Smooth muscle cell (in vitro differentiated cells): ENCODE data around the gene NETO2. TPM values are rescaled to one million over a fixed set of nuclear protein-coding genes. Genes with fewer than 3 reads are reported as not detected.

Experiments
- DNase-seq: peaks from one replicate; lab custom pipeline; 2025; ENCODE audit not compliant: unreplicated experiment; lab: John Stamatoyannopoulos, UW
- H2AFZ ChIP-seq: fragments of 200-600 bp; sonication (generic); 2 replicates; pipeline ENCODE4 v1.6.0; 2016; ENCODE audit warnings: antibody characterized with exemption, low read depth, mild to moderate bottlenecking
- H3F3A ChIP-seq: fragments of 200-600 bp; sonication (generic); 2 replicates; pipeline ENCODE4 v1.6.0; 2017; ENCODE audit warnings: antibody characterized with exemption, low read depth
- H3K27ac ChIP-seq: fragments of 200-600 bp; sonication (generic); 2 replicates; pipeline ENCODE4 v1.5.1; 2016; ENCODE audit warnings: low read depth, mild to moderate bottlenecking
- H3K27me3 ChIP-seq: fragments of 200-600 bp; sonication (generic); 2 replicates; pipeline ENCODE4 v1.6.1; 2016; ENCODE audit warnings: low read depth, mild to moderate bottlenecking
- H3K36me3 ChIP-seq: fragments of 200-600 bp; sonication (generic); 2 replicates; pipeline ENCODE4 v1.5.1; 2016; ENCODE audit warnings: low read depth
- H3K4me1 ChIP-seq: fragments of 200-600 bp; sonication (generic); 2 replicates; pipeline ENCODE4 v1.5.1; 2016; ENCODE audit warnings: low read depth
- H3K4me2 ChIP-seq: fragments of 200-600 bp; sonication (generic); 2 replicates; pipeline ENCODE4 v1.6.0; 2016; ENCODE audit warnings: mild to moderate bottlenecking
- H3K4me3 ChIP-seq: fragments of 200-600 bp; sonication (generic); 2 replicates; pipeline ENCODE4 v1.5.1; 2016; ENCODE audit warnings: mild to moderate bottlenecking
- H3K79me2 ChIP-seq: fragments of 200-600 bp; sonication (generic); 2 replicates; pipeline ENCODE4 v1.6.0; 2016; ENCODE audit warnings: low read depth, mild to moderate bottlenecking
- H3K9ac ChIP-seq: fragments of 200-600 bp; sonication (generic); 2 replicates; pipeline ENCODE4 v1.6.0; 2016; ENCODE audit warnings: low read depth
- H3K9me3 ChIP-seq: fragments of 200-600 bp; sonication (generic); replicated peaks from 2 replicates; pipeline ENCODE4 v1.5.1; 2016; ENCODE audit warnings: low read depth
- H4K20me1 ChIP-seq: fragments of 200-600 bp; sonication (generic); 2 replicates; pipeline ENCODE4 v1.6.0; 2016; ENCODE audit warnings: low read depth
- CTCF ChIP-seq: fragments of 200-600 bp; sonication (generic); IDR thresholded peaks from 2 replicates; pipeline ENCODE4 v1.5.1; 2017; ENCODE audit warnings: borderline replicate concordance, mild to moderate bottlenecking, antibody characterized with exemption; ENCODE audit not compliant: insufficient read depth, poor library complexity, severe bottlenecking
- WGBS: methylation state at CpG from one replicate; pipeline ENCODE4 v1.1.7; 2016; ENCODE audit warnings: low lambda C conversion rate; 5-methylcytosine and 5-hydroxymethylcytosine counted together
- polyA plus RNA-seq: library from polyadenylated mRNA; unstranded; fragments of >200 nt; fragmentation: Nextera tagmentation; extraction: Ambion mirVana; gene quantifications from 2 replicates; pipeline ENCODE4 v1.2.1, GENCODE V29; 2016
- total RNA-seq: library from RNA; depleted of rRNA; stranded (reverse); fragments of >200 nt; gene quantifications from 2 replicates; pipeline ENCODE4 v1.2.3, GENCODE V29; 2014

Gene NETO2
- total and polyA plus RNA-seq, 2 experiments from 2014 or later, result 12.7 to 23.5 TPM

DNA sequence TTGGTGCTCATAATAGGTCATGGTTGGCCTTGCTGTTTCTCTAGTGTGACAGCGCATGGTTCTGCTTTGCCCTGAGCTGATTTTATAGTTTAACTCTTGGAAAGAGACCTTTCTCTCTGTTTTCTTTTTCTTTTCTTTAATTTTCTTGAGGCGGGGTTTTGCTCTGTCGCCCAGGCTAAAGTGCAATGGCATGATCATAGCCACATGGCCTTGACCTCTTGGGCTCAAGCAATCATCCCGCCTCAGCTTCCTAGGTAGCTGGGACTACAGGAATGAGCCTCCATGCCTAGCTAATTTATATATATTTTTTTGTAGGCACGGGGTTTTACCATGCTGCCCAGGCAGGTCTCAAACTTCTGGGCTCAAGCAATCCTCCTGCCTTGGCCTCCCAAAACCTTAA is 89.8 kb downstream of the NETO2 start:
- H3K79me2 ChIP-seq, result no peaks in the 10 kb centered on the region
- no peak overlapping the region for H3K4me3 ChIP-seq
- no peak overlapping the region for H3K9ac ChIP-seq
- no peaks in the 10 kb centered on the region for H3K36me3 ChIP-seq
- no peaks in the 10 kb centered on the region for H4K20me1 ChIP-seq
- H3K27me3 ChIP-seq, result no peaks in the 10 kb centered on the region
- no peak overlapping the region for H2AFZ ChIP-seq
- WGBS, result 96% methylated on average over 5 of the region's 5 CpGs
- no peaks in the 10 kb centered on the region for H3F3A ChIP-seq
- H3K27ac ChIP-seq, result no peak overlapping the region
- H3K4me1 ChIP-seq, result no peaks in the 10 kb centered on the region
- no peak for DNase-seq
- no peak overlapping the region for H3K4me2 ChIP-seq
- H3K9me3 ChIP-seq, result no peaks in the 10 kb centered on the region
- no peak for TF ChIP-seq CTCF

GRCh38 chr16:47052666-47053640 is 90.8 kb downstream of the NETO2 start:
- no peak for TF ChIP-seq CTCF
- H3K4me3 ChIP-seq, result no peak overlapping the region
- WGBS, result 96% methylated on average over 13 of the region's 13 CpGs
- no peaks in the 10 kb centered on the region for H3K79me2 ChIP-seq
- H3K4me1 ChIP-seq, result no peaks in the 10 kb centered on the region
- no peaks in the 10 kb centered on the region for H3K9me3 ChIP-seq
- DNase-seq, result no peak
- H3K9ac ChIP-seq, result no peak overlapping the region
- no peak overlapping the region for H3K27ac ChIP-seq
- H4K20me1 ChIP-seq, result no peaks in the 10 kb centered on the region
- H3K4me2 ChIP-seq, result no peak overlapping the region
- no peaks in the 10 kb centered on the region for H3F3A ChIP-seq
- H3K27me3 ChIP-seq, result no peaks in the 10 kb centered on the region
- no peak overlapping the region for H2AFZ ChIP-seq
- no peaks in the 10 kb centered on the region for H3K36me3 ChIP-seq

DNA sequence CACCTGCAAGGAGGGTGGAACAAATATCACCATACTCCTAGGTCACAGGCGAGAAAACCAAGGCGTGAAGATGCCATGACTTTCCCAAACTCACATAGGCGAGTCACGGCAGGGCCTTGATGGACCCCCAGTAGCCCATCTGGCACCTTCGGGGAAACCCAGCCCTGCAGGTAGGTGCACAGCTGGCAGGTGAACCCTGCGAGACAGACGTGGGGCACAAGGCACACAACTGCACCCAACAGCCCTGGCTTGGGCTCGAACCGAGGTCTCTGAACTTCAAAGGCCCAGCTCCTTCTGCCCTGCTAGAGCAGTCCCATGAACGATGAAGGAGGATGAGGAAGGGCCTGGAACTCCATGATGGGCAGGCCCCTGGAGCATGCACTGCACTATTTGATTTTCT is 92.7 kb downstream of the NETO2 start:
- Histone ChIP-seq H3F3A (no peaks in the 10 kb centered on the region), H3K27me3 (no peaks in the 10 kb centered on the region), H3K36me3 (no peaks in the 10 kb centered on the region), H3K27ac (no peak overlapping the region), H2AFZ (no peak overlapping the region), H4K20me1 (no peaks in the 10 kb centered on the region), H3K9ac (no peak overlapping the region), H3K79me2 (no peaks in the 10 kb centered on the region), H3K9me3 (no peaks in the 10 kb centered on the region), H3K4me1 (peaks cover 4% of the 10 kb centered on the region), H3K4me2 (no peak overlapping the region), H3K4me3 (no peak overlapping the region)
- no peak for TF ChIP-seq CTCF
- no peak for DNase-seq
- 97% methylated on average over 10 of the region's 10 CpGs for WGBS
